Prostate gland (tissue), 2 donors: ENCODE measurements around the gene CBL.

ENCODE experiments used
- CTCF ChIP-seq, 4 experiments: fragments of 200-600 bp in 2 of 4; fragments of 450-650 bp in 2 of 4; sonication (generic) in 2 of 4; IDR thresholded peaks; 1 replicate in 3 of 4; 2 replicates in 1 of 4; pipeline ENCODE4 v1.5.1; 2016 to 2019; ENCODE audit warnings: antibody characterized with exemption in 4 of 4, mild to moderate bottlenecking in 2 of 4, moderate library complexity in 2 of 4
- POLR2A ChIP-seq: fragments of 450-650 bp; IDR thresholded peaks from one replicate; pipeline ENCODE4 v1.6.1; 2016; ENCODE audit warnings: antibody characterized with exemption, mild to moderate bottlenecking

DNA sequence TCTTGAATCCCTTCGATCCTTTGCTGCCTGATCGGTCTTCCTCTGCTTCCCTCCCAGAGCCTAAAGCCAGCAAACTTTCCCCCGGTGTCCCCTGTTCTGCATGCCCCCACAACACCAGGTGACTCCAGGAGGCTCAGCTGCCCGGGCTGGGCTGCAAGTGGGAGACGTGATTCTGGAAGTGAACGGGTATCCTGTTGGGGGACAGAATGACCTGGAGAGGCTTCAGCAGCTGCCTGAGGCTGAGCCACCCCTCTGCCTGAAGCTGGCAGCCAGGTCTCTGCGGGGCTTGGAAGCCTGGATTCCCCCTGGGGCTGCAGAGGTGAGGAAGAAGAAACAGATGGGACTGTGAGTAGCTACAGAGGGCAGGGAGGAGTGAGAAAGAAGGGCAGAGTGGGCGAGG, 17.3 kb upstream of the CBL start:
- no peak for TF ChIP-seq POLR2A
- TF ChIP-seq CTCF (IDR thresholded peaks at IDR 0.05) = no peak
